HUES48 (cell line): ENCODE measurements around the gene TRPM6.
"Not testable (repeated sequence)": the region's sequence is repeated elsewhere in the genome, so short reads cannot be mapped to it uniquely, and the experiment has no call there.

Source experiments
- H3K27ac ChIP-seq: one replicate; pipeline ENCODE4 v1.7.0; 2013; ENCODE audit warnings: low read depth, low read length, inconsistent platforms
- H3K27me3 ChIP-seq: 2 replicates; pipeline ENCODE4 v1.6.1; 2013; ENCODE audit warnings: mild to moderate bottlenecking, low read length; ENCODE audit not compliant: control insufficient read depth, insufficient read depth
- H3K36me3 ChIP-seq: 2 replicates; pipeline ENCODE4 v1.6.1; 2013; ENCODE audit warnings: low read length; ENCODE audit not compliant: control insufficient read depth, insufficient read depth
- H3K4me1 ChIP-seq: 2 replicates; pipeline ENCODE4 v1.6.1; 2013; ENCODE audit warnings: mild to moderate bottlenecking, low read length; ENCODE audit not compliant: control insufficient read depth, insufficient read depth
- H3K4me3 ChIP-seq: 2 replicates; pipeline ENCODE4 v1.5.1; 2013; ENCODE audit warnings: mild to moderate bottlenecking, low read depth, low read length
- H3K9ac ChIP-seq: 2 replicates; pipeline ENCODE4 v1.6.1; 2013; ENCODE audit warnings: mild to moderate bottlenecking, low read depth, low read length, moderate library complexity
- H3K9me3 ChIP-seq: 2 replicates; pipeline ENCODE4 v1.6.1; 2013; ENCODE audit warnings: low read length; ENCODE audit not compliant: control insufficient read depth, insufficient read depth

TRPM6 gene

DNA sequence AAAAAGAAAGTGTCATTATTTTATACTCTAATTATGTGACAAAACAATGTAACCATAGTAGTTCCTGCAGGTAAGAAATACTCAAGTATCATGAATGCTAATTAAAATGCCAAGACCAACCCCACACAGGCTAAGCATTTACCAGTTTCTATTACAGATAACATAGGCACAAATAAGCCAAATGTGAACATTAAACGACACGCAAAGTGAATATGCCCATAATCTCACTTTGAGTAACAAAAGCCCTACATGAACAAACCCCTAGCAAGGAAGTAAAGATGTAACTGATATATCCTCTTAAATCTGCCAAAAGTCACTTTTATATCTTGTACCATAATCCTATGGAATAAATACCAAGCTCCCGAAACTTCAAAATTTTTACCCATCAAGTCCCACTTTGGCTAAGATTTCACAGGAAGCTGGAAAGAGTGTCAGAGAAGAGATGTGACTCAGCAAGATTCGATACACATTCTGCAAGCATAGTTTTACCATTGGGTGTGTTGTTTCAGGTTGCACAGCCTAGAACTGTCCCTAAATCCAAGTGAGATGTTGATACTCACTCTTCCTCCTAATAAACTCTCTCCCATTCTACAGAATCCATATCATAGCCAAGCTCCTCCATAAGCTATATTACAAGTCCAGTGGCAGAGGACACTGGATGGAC is 28.8 kb downstream of the TRPM6 start:
- H3K4me1 ChIP-seq: no peaks in the 10 kb centered on the region
- no peak overlapping the region for H3K4me3 ChIP-seq
- H3K27ac ChIP-seq: no peak overlapping the region

GRCh38 chr9:74856989-74857388 is 30.7 kb downstream of the TRPM6 start:
- no peaks in the 10 kb centered on the region for H3K36me3 ChIP-seq
- H3K9ac ChIP-seq: no peak overlapping the region
- no peaks in the 10 kb centered on the region for H3K4me1 ChIP-seq
- H3K4me3 ChIP-seq: no peak overlapping the region
- H3K27me3 ChIP-seq: no peaks in the 10 kb centered on the region
- H3K9me3 ChIP-seq: no peaks in the 10 kb centered on the region
- no peak overlapping the region for H3K27ac ChIP-seq

More for the DNA sequence above, 28.8 kb downstream of the TRPM6 start:
- H3K9me3 ChIP-seq: no peaks in the 10 kb centered on the region
- no peaks in the 10 kb centered on the region for H3K27me3 ChIP-seq
- H3K9ac ChIP-seq: no peak overlapping the region
- no peaks in the 10 kb centered on the region for H3K36me3 ChIP-seq

- no peak overlapping the region for H3K9ac ChIP-seq
- no peak overlapping the region for H3K27ac ChIP-seq
- no peak overlapping the region for H3K4me3 ChIP-seq
- H3K9me3 ChIP-seq: no peaks in the 10 kb centered on the region
- H3K36me3 ChIP-seq: no peaks in the 10 kb centered on the region
- H3K4me1 ChIP-seq: no peaks in the 10 kb centered on the region
- H3K27me3 ChIP-seq: no peaks in the 10 kb centered on the region
Measured at GRCh38 chr9:74855072-74855471, 32.6 kb downstream of the TRPM6 start.

DNA sequence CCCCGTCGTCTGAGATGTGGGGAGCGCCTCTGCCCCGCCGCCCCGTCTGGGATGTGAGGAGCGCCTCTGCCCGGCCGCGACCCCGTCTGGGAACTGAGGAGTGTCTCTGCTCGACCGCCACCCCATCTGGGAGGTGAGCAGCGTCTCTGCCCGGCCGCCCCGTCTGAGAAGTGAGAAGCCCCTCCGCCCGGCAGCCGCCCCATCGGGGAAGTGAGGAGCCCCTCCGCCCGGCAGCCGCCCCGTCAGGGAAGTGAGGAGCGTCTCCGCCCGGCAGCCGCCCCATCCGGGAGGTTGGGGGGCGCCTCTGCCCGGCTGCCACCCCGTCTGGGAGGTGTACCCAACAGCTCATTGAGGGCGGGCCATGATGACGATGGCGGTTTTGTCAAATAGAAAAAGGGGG is 34.7 kb downstream of the TRPM6 start:
- not testable (repeated sequence) for H3K36me3 ChIP-seq, H3K9ac ChIP-seq, H3K27me3 ChIP-seq, H3K4me1 ChIP-seq, H3K4me3 ChIP-seq, H3K9me3 ChIP-seq, H3K27ac ChIP-seq

- Histone ChIP-seq H3K27ac (no peak overlapping the region), H3K4me3 (no peak overlapping the region), H3K4me1 (no peaks in the 10 kb centered on the region), H3K36me3 (no peaks in the 10 kb centered on the region), H3K27me3 (no peaks in the 10 kb centered on the region), H3K9ac (no peak overlapping the region), H3K9me3 (no peaks in the 10 kb centered on the region)
Measured at GRCh38 chr9:74848153-74848525, 39.6 kb downstream of the TRPM6 start.

GRCh38 chr9:74847478-74848152 is 40.1 kb downstream of the TRPM6 start:
- Histone ChIP-seq H3K36me3 (no peaks in the 10 kb centered on the region), H3K4me1 (no peaks in the 10 kb centered on the region), H3K27ac (no peak overlapping the region)

DNA sequence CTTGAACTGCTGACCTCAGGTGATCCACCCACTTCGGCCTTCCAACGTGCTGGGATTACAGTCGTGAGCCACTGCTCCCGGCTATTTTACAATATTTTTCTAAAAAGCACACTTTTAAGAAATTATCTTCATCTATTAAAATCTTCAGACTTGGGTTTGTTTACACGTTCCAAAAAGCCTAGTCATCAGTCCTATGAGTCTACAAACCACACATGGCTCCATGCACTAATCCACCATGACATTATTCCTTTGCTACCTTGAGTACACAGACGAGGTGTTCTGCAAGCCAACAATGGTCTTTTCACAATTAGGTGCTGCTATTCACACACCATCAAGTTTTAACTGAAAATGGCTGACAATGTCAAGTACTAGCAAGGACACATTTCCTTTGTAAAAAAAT is 41.0 kb downstream of the TRPM6 start:
- Histone ChIP-seq H3K36me3 (no peaks in the 10 kb centered on the region), H3K9me3 (no peaks in the 10 kb centered on the region), H3K27ac (no peak overlapping the region), H3K4me1 (no peaks in the 10 kb centered on the region), H3K9ac (no peak overlapping the region), H3K4me3 (no peak overlapping the region), H3K27me3 (no peaks in the 10 kb centered on the region)

More at GRCh38 chr9:74847478-74848152, 40.1 kb downstream of the TRPM6 start:
- Histone ChIP-seq H3K9ac (no peak overlapping the region), H3K9me3 (no peaks in the 10 kb centered on the region), H3K27me3 (no peaks in the 10 kb centered on the region), H3K4me3 (no peak overlapping the region)

DNA sequence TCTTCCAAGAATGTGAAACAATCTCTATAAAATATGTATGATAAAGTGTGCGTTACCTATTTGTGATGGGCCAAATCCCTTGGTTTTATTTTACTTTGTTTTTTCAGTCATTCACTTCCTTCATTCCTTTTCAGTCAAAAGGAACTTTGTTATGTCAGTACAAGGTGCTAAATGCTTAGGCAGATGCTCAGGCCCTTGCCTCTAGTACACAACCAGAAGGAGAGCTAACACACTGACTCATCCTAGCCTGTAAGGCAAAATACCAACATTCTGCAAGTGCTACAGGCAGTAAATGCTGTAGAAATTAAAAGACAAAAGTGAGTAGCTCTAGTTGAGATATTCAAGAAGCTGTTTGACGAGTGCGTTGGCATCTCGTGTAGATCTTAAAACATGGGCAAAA is 49.4 kb downstream of the TRPM6 start:
- Histone ChIP-seq H3K9ac (no peak overlapping the region), H3K27me3 (no peaks in the 10 kb centered on the region), H3K4me1 (no peaks in the 10 kb centered on the region), H3K36me3 (no peaks in the 10 kb centered on the region), H3K9me3 (no peaks in the 10 kb centered on the region), H3K27ac (no peak overlapping the region), H3K4me3 (no peak overlapping the region)

- no peaks in the 10 kb centered on the region for H3K36me3 ChIP-seq
- no peak overlapping the region for H3K9ac ChIP-seq
- H3K27me3 ChIP-seq: no peaks in the 10 kb centered on the region
- no peak overlapping the region for H3K27ac ChIP-seq
- peaks cover 11% of the 10 kb centered on the region for H3K4me1 ChIP-seq
- H3K9me3 ChIP-seq: no peaks in the 10 kb centered on the region
- H3K4me3 ChIP-seq: no peak overlapping the region
Measured at GRCh38 chr9:74824654-74825053, 63.1 kb downstream of the TRPM6 start.

GRCh38 chr9:74821636-74822035 is 66.1 kb downstream of the TRPM6 start:
- no peaks in the 10 kb centered on the region for H3K36me3 ChIP-seq

DNA sequence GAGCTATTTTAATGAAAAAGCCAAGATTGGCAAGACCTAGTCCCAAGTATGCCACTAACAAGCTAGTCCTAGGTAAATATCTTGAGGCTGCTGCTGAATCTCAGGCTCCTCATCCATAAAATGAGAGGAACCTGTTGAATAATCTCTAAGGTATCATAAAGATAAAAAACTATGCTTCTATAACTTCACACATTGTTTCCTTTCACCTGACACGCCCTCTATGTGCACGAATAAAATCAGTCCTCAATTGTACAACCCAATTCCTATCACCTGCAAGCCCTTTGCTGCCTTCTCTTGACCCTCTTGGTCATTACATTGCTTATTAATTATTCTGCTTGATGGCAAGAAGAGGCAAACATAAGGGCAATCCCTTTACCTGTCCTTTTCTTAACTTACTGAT is 69.9 kb downstream of the TRPM6 start:
- Histone ChIP-seq H3K9me3 (no peaks in the 10 kb centered on the region), H3K27me3 (no peaks in the 10 kb centered on the region), H3K36me3 (no peaks in the 10 kb centered on the region), H3K27ac (no peak overlapping the region), H3K4me1 (no peaks in the 10 kb centered on the region), H3K4me3 (no peak overlapping the region), H3K9ac (no peak overlapping the region)

More at GRCh38 chr9:74821636-74822035, 66.1 kb downstream of the TRPM6 start:
- no peak overlapping the region for H3K27ac ChIP-seq
- no peak overlapping the region for H3K9ac ChIP-seq
- no peaks in the 10 kb centered on the region for H3K9me3 ChIP-seq
- H3K4me3 ChIP-seq: no peak overlapping the region
- peaks cover 11% of the 10 kb centered on the region for H3K4me1 ChIP-seq
- no peaks in the 10 kb centered on the region for H3K27me3 ChIP-seq
